GM18517 (cell line): Measurements from ENCODE around the gene P2RY12.
"Not testable (repeated sequence)": the region's sequence is repeated elsewhere in the genome, so short reads cannot be mapped to it uniquely, and the experiment has no call there.

ENCODE experiments used
- ATAC-seq: cut with Tn5 transposase; IDR thresholded peaks from one replicate; pipeline ENCODE4 v1.9.1; 2021; ENCODE audit warnings: mild to moderate bottlenecking, moderate library complexity; ENCODE audit not compliant: unreplicated experiment

Gene P2RY12

DNA sequence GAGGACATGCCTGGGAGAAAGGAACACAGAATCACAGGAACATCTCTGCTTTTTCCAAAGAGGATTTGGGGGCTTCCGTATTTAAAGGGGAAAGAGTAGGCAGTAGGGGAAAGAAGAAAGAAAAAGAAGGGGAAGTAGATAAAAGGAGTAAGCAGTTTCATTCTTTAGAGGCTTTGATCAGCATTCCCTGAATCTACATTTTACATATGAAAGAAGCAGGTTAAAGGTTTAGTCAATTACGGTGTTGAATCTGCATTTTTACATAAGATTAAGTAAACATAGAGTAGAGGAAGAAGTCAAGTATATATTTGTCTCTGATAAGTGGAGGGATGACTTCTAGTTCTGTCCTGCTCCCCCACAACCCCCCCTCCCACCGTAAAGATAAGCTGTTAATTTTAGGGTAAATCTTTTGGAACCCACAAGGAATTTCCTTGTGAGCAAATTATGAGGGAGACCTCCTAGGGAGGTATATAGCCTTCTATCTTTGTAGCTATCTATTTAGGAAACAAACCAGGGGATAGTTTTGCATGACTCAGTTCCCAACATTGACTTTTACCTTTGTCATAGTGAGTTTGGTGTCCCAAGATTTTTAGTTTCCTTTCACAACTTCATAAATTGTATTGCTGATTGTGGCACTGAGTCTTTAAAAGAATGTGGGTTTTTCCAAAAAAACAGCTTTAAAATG lies 8.7 kb upstream of the P2RY12 start:
- ATAC-seq, result no peak

GRCh38 chr3:151392191-151392590 lies 7.6 kb upstream of the P2RY12 start:
- not testable (repeated sequence) for ATAC-seq

- no peak for ATAC-seq
Measured at GRCh38 chr3:151391720-151392119, 7.2 kb upstream of the P2RY12 start.

DNA sequence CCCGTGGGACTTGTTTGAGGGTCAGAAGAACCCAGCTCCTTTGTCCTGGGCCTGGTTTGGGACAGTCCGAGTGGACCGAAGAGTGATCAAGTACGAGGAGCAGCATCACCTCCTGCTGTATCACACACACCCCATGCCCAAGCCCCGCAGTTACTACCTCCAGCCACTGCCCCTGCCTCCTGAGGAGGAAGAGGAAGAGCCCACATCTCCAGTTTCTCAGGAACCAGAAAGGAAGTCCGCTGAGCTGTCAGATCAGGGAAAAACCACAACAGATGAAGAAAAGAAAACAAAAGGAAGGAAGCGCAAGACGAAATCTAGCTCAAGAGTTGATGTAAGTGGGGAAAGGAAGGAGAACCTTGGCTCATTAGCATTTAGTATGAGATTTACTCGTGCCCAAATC lies 3.3 kb upstream of the P2RY12 start:
- no peak for ATAC-seq

GRCh38 chr3:151387432-151387831 lies 2.9 kb upstream of the P2RY12 start:
- ATAC-seq, result no peak

GRCh38 chr3:151386056-151386455 lies 1.5 kb upstream of the P2RY12 start:
- no peak for ATAC-seq

DNA sequence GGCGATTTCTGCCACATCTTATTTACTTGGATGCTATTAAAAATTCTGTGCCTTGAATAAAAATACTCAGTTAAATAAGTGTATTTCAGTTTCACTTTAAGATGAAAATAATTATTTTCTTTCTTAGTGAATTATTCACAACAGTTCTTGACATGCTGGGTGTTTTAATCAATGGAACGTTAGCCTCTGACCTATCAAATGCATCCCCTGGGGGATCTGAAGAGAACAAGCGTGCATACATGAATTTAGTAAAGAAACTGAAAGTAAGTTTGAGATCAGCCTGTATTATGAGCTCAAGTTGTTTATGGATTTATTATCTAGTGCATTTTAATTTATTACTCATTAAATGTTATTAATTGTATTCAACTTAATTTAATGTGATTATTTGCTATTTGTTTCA lies 597 bp downstream of the P2RY12 start:
- ATAC-seq, result peak; percentile 60

DNA sequence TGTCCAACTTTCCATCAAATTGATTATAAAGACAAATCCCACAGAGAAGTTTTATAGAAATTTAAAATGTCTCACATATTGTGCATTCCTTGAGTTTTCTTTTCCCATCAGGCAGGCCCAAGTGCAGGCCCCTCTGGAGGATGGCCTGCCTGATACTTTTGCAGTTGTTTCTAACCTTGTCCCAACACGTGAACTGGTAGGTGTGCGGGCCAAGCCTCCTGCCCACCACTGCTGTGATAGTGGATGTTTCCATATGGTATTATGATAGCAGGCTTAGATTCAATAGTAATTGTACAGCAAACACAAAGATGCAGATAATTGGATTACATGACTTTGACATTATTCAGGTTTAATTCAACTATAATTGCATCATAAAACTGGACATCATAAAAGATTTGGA lies 1.4 kb downstream of the P2RY12 start:
- ATAC-seq, result no peak

DNA sequence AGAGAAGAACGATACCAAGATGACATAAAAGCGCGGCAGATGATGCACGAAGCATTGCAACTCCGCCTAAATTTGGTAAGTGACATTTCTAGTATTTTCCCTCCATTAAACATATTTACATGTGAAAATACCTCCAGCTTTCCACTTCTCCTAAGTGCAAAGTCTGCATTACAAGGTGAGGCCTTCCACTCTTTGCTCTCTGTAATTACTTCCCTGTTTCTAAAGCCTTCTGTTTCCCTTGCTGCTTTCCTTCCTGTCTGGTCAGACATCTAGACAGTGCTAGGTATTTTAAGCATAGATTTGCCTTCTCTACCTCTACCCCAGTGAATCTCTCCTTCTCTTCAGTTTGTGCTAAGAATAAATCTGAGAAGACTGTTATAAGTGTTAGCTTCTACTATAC lies 1.9 kb downstream of the P2RY12 start:
- ATAC-seq, result no peak

GRCh38 chr3:151379083-151379734 lies 5.3 kb downstream of the P2RY12 start:
- peak; percentile 40 for ATAC-seq

- ATAC-seq, result peak; percentile 55
Measured at GRCh38 chr3:151377768-151378385, 6.7 kb downstream of the P2RY12 start.

- ATAC-seq, result no peak
Measured at GRCh38 chr3:151372063-151372820, 12.3 kb downstream of the P2RY12 start.

DNA sequence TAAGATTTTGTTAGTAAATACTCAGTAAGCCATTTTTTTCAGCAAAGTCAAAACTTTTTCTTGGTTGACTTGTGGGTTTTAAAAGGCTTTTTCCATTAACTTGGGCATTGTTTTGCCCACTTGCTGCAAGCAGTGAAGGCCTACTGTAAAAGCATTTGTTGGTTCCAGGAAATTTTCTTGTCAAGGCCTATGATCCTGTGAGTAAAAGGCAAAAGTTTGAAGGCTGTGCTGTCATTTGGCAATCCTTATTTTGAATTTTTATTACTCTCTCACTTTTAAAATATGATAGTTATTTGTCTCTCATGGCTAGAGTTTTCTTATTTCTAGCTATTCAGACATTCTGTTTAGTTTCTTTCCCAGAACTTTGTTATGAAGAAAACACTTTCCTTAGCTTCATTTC lies 13.0 kb downstream of the P2RY12 start:
- no peak for ATAC-seq

DNA sequence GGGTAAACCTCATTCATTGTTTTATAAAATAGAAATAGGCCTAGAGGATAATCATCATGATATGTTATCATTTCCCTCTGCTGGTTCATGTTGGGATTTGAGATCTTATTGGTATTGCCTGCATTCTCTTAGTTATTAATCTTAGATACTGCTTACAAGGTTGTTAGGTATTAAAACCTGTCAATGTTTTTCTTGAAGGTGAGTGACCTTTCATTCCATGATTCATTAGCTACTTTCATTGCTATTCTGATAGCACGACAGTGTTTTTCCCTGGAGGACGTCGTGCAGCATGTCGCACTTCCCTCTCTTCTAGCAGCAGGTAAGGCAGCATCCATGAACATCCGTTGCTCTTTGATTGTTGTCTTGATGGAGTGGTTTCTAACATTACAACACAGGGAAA lies 17.1 kb downstream of the P2RY12 start:
- no peak for ATAC-seq

- ATAC-seq, result no peak
Measured at GRCh38 chr3:151366993-151367392, 17.6 kb downstream of the P2RY12 start.

GRCh38 chr3:151362751-151363174 lies 21.8 kb downstream of the P2RY12 start:
- no peak for ATAC-seq

DNA sequence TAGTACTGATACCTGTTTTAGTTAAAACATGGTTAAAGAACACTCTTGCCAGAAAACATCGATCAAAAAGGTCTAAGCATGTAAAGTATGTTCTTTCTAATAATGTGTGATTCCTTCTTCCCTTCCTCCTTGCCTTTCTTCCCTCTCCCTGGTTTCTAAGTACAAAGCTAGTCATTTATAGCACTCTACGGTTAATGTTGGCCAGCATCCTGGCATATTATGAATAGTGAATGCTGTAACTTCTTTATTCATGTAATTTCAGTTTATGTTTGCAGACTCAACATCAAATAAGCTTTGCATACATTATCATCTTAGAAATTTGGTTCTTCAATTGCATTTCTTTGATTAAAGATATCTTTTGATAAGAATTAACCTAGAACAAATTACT lies 27.1 kb downstream of the P2RY12 start:
- ATAC-seq, result no peak

- ATAC-seq, result no peak
Measured at GRCh38 chr3:151356794-151357462, 27.6 kb downstream of the P2RY12 start.

GRCh38 chr3:151351648-151352047 lies 32.9 kb downstream of the P2RY12 start:
- peak; percentile 16 for ATAC-seq

GRCh38 chr3:151351219-151351618 lies 33.3 kb downstream of the P2RY12 start:
- peak; percentile 81 for ATAC-seq

DNA sequence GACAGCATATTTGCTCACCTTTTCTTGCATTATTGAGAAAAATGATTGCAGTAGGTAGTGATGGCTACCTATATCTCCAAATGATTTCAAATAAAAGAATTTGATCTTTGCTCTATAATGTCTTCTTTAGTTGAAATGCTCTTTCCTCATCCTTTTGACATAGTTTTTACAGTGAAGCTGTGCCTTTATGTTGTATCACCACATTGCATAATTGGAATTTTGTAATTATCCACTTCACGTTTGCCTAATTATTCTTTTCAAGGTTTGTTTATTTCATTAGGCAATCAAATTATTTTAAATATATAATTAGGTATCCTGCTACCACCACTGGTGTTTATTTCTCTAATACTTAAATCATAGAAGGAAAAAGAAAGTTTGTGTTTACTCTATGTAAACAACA lies 33.9 kb downstream of the P2RY12 start:
- ATAC-seq, result no peak
